IPS-15b (cell line): Measurements from ENCODE around the gene YTHDF1.

Experiments used
- H3K27me3 ChIP-seq: one replicate; pipeline ENCODE4 v1.6.1; 2013; ENCODE audit warnings: low read length; ENCODE audit not compliant: control insufficient read depth, insufficient read depth
- H3K36me3 ChIP-seq: one replicate; pipeline ENCODE4 v1.6.1; 2013; ENCODE audit warnings: low read length; ENCODE audit not compliant: control insufficient read depth, insufficient read depth
- H3K4me1 ChIP-seq: one replicate; pipeline ENCODE4 v1.6.1; 2013; ENCODE audit warnings: mild to moderate bottlenecking, low read length; ENCODE audit not compliant: control insufficient read depth, insufficient read depth
- H3K4me3 ChIP-seq: one replicate; pipeline ENCODE4 v1.5.1; 2013; ENCODE audit warnings: low read depth, low read length
- H3K9ac ChIP-seq: one replicate; pipeline ENCODE4 v1.6.1; 2013; ENCODE audit warnings: low read depth, mild to moderate bottlenecking, low read length
- H3K9me3 ChIP-seq: one replicate; pipeline ENCODE4 v1.6.1; 2013; ENCODE audit warnings: mild to moderate bottlenecking, low read length; ENCODE audit not compliant: control insufficient read depth, insufficient read depth

The YTHDF1 gene

DNA sequence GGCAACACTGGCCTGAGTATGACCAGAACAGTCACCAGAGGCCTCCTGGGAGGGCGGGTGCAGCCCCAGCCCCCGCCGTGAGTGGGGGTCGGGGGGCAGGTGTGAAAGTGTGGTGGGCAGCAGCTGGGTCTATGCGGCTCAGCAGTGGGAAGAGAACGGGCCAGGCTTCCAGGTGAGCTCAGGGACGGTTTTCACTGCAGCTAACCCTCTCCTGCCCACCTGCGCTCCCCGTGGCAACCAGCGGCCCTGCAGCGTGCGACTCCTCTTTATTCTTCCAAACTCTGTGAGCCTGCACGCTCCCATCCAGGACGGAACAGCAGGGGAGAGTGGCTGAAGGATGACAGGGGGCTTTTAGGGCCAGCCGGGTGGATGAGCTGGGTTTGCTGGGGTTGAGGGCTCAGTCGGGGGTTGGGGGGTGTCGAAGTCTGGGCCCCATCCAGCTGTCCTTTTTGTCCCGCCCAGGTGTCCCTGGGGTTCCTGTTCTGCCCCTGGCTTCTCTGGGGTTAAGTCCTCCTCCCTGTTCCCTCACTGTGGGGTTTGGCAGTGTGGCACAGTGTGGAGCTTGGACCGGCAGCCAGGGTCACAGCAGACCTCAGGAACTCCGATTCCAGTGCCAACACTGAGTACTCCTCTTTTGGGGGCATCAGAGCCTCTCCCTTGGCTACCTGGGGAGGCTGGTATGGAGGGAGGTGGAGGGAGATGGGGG, 18.9 kb upstream of the YTHDF1 start:
- Histone ChIP-seq H3K9me3 (no peaks in the 10 kb centered on the region), H3K27me3 (no peaks in the 10 kb centered on the region), H3K9ac (no peak overlapping the region), H3K4me3 (no peak overlapping the region), H3K36me3 (no peaks in the 10 kb centered on the region), H3K4me1 (peaks cover 17% of the 10 kb centered on the region)

DNA sequence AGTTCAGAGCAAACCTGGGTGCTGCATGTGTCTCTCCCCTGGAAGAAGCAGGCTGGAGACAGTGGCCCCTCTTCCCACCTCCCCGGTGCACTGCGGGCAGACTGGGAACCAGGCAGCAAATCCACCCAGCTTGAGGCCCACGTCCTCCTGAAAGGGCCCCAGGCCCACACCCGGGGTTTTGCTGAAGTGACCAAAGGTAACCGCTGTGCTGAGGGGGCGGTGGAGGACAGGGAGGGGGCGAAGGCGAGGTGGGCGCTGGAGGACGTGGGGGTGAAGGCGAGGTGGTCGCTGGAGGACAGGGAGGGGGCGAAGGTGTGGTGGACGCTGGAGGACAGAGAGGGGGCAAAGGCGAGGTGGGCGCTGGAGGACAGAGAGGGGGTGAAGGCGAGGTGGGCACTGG, 18.0 kb upstream of the YTHDF1 start:
- no peak overlapping the region for H3K4me3 ChIP-seq
- no peak overlapping the region for H3K9ac ChIP-seq
- H3K27me3 ChIP-seq, result no peaks in the 10 kb centered on the region
- no peaks in the 10 kb centered on the region for H3K9me3 ChIP-seq
- peaks cover 19% of the 10 kb centered on the region for H3K4me1 ChIP-seq
- no peaks in the 10 kb centered on the region for H3K36me3 ChIP-seq

DNA sequence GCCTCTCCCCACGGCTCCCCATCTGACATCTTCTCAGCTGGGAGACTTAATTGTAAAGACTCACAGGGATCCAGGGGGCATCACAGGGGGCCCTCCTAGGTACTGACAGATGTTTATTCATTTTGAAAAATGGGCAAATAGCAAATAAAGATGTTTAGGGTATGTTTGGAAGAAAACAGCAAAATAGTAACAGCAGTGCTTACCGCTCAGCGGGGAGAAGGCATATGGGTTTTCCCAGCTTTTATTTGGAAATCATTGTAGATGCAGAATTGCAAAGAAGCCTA, 17.1 kb upstream of the YTHDF1 start:
- Histone ChIP-seq H3K4me1 (peaks cover 19% of the 10 kb centered on the region), H3K9ac (no peak overlapping the region), H3K36me3 (no peaks in the 10 kb centered on the region), H3K4me3 (no peak overlapping the region), H3K9me3 (no peaks in the 10 kb centered on the region), H3K27me3 (no peaks in the 10 kb centered on the region)

DNA sequence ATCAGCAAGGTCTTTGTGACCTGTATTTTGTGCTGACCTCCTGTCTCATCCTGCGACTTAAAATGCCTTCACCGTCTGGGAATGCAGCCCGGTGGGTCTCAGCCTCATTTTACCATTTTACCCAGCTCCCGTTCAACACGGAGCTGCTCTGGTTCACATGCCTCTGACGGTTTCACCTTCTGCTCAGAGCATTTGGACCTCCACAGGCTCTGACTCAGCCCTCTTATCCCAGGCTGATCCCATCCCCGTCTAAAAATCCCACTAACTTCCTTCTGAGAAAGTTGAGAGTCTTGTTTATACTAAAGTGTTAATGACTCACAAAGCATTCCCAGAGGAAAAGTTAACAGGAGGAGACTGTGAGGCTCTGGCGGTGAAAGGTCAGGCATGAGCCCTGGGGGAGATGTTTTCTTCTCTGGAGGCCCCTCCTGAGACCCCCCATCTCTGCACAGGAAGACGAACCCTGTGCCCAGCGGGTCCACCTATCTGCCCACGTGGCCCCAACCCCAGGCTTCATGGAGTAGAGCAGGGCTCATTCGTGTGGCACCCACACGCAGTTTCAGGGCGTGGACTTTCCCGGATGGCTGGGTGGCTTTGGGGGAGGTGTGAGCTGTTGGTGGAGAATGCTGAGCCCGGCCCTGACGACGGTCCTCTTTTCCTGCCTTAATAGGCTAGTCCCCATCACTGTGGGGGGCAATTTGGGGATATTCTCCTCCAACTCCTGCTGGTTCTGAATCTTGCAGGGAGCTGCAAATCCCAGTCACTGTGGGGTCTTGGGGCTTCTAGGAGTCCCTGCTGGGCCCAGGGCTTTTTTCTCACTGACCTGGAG, 16.5 kb upstream of the YTHDF1 start:
- Histone ChIP-seq H3K27me3 (no peaks in the 10 kb centered on the region), H3K4me3 (no peak overlapping the region), H3K4me1 (peaks cover 19% of the 10 kb centered on the region), H3K9ac (no peak overlapping the region), H3K36me3 (no peaks in the 10 kb centered on the region), H3K9me3 (no peaks in the 10 kb centered on the region)

DNA sequence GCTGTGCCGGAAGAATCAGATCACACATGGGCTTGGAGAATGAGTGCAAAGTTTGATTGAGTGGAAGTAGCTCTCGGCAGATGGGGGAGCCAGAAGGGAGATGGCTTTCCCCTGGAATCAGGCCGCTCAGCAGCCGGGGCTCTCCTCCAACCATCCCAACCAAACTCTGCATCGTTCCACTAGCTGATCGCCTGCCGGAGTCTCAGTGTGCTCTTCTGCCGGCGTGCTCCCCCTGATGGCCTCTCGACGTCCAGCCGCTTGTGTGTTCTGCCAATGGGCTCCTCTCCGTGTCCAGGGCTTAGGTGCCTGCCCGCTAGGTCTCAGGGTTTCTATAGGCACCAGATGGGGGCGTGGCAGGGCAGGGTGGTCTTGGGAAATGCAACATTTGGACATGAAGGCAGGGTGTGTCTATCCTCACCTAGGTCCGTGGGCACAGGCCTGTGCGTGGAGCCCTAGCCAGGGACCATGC, 14.9 kb upstream of the YTHDF1 start:
- no peak overlapping the region for H3K9ac ChIP-seq
- no peaks in the 10 kb centered on the region for H3K27me3 ChIP-seq
- H3K36me3 ChIP-seq, result no peaks in the 10 kb centered on the region
- H3K4me1 ChIP-seq, result peaks cover 19% of the 10 kb centered on the region
- no peak overlapping the region for H3K4me3 ChIP-seq
- H3K9me3 ChIP-seq, result no peaks in the 10 kb centered on the region

DNA sequence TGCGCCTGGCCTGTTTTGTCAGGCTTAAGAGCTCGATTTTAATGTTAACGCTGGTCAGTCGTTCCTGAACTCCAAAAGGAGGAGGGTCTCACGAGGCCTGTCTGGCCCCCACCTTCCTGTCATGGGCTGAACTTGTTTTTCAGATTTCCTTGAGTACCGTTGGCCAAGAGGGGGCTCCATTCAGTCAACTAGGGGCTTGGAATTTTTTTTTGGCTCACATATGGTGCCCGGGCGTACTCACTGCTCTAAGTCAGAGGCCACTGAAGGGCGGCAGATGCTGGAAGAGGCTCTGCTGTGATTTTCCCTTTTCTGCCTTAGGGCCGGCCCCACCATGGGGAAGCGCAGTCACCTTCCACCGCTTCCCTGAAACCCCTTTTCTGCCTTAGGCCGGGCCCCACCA, 12.9 kb upstream of the YTHDF1 start:
- no peaks in the 10 kb centered on the region for H3K27me3 ChIP-seq
- no peak overlapping the region for H3K4me3 ChIP-seq
- H3K36me3 ChIP-seq, result no peaks in the 10 kb centered on the region
- H3K9me3 ChIP-seq, result no peaks in the 10 kb centered on the region
- H3K4me1 ChIP-seq, result peaks cover 19% of the 10 kb centered on the region
- H3K9ac ChIP-seq, result no peak overlapping the region

DNA sequence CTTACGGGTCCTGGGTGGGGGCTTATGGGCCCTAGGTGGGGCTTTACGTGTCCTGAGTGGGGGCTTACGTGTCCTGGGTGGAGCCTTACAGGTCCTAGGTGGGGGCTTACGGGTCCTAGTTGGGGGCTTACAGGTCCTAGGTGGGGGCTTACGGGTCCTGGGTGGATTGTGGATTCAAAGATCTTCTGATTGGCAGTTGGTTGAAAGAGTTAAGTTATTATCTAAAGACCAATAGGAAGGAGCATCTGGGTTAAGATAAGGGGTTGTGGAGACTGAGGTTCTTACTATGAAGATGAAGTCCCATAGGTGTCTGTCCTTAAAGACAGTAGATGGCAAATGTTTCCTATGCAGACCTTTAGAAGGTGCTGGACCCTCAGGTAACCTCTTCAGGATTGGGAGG, 11.3 kb upstream of the YTHDF1 start:
- peaks cover 15% of the 10 kb centered on the region for H3K4me1 ChIP-seq

DNA sequence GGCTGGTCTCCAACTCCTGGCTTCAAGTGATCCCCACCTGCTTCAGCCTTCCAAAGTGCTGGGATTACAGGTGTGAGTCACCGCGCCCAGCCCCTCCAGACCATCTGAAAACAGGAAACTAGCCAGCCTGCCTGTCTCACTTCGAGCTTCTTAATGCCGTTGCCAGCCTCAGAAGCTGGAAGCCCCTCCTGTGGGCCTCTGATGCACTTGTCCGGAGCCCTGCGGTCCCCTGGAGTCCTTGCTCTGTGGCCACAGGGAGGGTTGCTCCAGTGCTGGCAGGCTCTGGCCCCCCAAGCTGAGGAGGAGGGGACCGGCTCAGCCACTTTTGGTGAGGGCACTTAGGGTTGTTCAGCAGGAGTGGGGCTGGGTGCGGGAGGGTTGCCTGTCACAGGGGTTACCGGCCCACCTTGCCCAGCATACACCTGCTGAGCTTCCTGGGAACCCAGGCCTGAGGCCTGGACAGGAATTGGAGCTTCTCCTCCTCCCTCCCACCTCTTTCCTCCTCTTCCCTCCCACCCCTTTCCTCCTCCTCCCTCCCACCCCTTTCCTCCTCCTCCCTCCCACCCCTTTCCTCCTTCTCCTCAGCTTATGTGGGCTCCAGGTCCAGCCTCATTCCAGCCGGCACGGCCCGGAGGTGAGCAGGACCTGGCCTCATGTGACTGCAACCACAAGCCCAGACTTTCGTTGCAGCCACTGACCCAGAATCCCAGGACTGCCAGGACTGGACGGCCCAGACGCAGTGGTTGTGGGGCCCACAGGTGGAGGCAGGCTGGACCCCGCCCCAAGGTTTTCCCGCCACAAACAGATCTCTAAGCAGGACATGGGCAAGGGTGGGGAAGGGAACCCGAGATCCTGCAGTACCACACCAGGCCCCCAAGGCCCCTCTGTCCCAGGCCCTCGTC, 10.4 kb upstream of the YTHDF1 start:
- Histone ChIP-seq H3K9me3 (no peaks in the 10 kb centered on the region), H3K4me1 (peaks cover 14% of the 10 kb centered on the region), H3K36me3 (no peaks in the 10 kb centered on the region), H3K4me3 (no peak overlapping the region), H3K27me3 (no peaks in the 10 kb centered on the region), H3K9ac (no peak overlapping the region)

More for the DNA sequence above, 11.3 kb upstream of the YTHDF1 start:
- Histone ChIP-seq H3K27me3 (no peaks in the 10 kb centered on the region), H3K9ac (no peak overlapping the region), H3K9me3 (no peaks in the 10 kb centered on the region), H3K36me3 (no peaks in the 10 kb centered on the region), H3K4me3 (no peak overlapping the region)

DNA sequence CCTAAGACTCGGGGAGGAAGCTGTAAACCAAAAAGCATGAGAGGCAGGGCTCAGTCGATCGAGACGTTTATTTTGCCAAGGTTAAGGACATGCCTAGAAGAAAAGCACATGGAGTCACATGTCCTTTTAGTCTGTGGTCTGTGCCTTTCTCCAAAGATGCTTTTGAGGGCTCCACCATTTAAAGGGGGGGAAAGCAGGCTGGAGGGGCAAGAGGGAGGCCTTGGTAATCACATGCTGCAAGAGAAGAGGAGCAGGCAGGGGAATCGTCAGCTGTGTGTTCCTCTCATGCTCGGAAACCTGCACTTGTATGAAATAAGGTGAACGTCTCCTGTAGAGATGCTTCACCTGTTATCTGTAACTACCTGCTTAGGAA, 9.1 kb upstream of the YTHDF1 start:
- no peaks in the 10 kb centered on the region for H3K9me3 ChIP-seq
- H3K9ac ChIP-seq, result no peak overlapping the region
- no peaks in the 10 kb centered on the region for H3K27me3 ChIP-seq
- peaks cover 3% of the 10 kb centered on the region for H3K4me1 ChIP-seq
- H3K36me3 ChIP-seq, result no peaks in the 10 kb centered on the region
- H3K4me3 ChIP-seq, result no peak overlapping the region

DNA sequence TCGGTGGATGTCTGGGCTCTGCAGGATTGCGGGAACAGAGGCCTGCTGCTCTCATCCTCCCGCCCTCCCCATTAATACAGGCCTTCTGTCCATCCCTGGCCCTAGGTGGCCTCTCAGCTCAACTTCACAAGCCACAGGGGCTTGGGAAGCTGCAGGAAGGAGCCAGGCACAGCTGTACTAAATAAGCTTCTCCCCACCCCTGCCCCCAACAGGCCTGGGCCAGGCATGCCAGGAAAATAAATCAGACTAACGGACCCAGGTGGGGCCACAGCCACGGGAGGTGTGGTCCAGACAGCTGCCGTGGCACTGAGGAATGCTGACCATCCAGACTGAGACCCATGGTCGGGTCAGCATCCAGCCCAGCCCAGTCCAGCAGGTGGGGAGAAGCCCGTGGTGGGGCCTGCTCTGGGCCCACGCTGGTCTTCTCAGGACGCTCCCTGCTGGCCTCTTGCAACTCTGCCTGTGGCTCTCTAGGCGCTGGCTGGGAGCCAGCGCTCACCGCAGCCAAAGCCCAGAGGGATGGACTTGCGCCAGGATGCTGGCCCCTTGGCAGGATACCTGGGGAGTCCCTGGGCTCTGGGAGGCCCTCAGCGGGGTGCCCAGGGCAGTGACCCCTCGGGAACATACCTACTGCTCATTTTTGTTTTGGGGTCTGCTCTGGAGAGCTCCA, 8.6 kb upstream of the YTHDF1 start:
- H3K4me1 ChIP-seq, result peaks cover under 1% of the 10 kb centered on the region
- H3K9ac ChIP-seq, result no peak overlapping the region
- no peak overlapping the region for H3K4me3 ChIP-seq
- no peaks in the 10 kb centered on the region for H3K9me3 ChIP-seq
- H3K27me3 ChIP-seq, result no peaks in the 10 kb centered on the region
- no peaks in the 10 kb centered on the region for H3K36me3 ChIP-seq

DNA sequence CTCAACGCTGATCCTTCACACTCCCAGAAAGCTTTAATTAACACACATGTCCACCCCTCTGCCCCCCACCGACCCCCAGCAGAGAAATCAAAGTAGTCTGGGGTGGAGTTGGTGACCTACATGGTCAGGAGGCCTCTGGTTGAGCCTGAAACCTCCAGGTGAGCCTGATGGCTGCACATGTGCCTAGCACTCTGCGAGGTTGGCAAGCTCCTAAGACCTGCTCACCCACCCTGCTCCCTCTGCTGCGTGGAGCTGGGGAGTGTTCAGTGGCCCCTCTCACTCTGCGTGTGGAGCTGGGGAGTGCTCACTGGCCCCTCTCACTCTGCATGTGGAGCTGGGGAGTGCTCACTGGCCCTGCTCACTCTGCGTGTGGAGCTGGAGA, 7.9 kb upstream of the YTHDF1 start:
- H3K4me3 ChIP-seq, result no peak overlapping the region
- no peaks in the 10 kb centered on the region for H3K36me3 ChIP-seq
- H3K9ac ChIP-seq, result no peak overlapping the region
- H3K27me3 ChIP-seq, result no peaks in the 10 kb centered on the region
- H3K9me3 ChIP-seq, result no peaks in the 10 kb centered on the region
- H3K4me1 ChIP-seq, result no peaks in the 10 kb centered on the region
